Activated T-cell treated with anti-CD3 and anti-CD28 coated beads, Interleukin-2, amount 50 U/mL, for 72 hours (primary cell): ENCODE measurements around the gene PELO. TPM values are rescaled to one million over a fixed set of nuclear protein-coding genes. Genes with fewer than 3 reads are reported as not detected.
A peak's percentile ranks its signal among the peaks of the same experiment; 100 is the strongest.

Source experiments
- ATAC-seq, 2 donors: fragments of 150-1000 bp; cut with Tn5 transposase; replicated peaks in 1 of 2; 2 replicates each; pipeline ENCODE4 v1.10.0; 2021; ENCODE audit warnings: moderate library complexity in 2 of 2, mild to moderate bottlenecking in 1 of 2
- DNase-seq, 2 donors: peaks; one replicate each; pipeline ENCODE4 v3.0.0; 2021 to 2022; ENCODE audit warnings: mixed read lengths in 1 of 2
- H3K27ac Mint-ChIP-seq: one replicate; pipeline ENCODE4 v1.8.0; 2022; ENCODE audit warnings: mild to moderate bottlenecking, moderate library complexity, mixed read lengths
- H3K27me3 Mint-ChIP-seq: one replicate; pipeline ENCODE4 v1.8.0; 2022; ENCODE audit warnings: low read depth, mixed read lengths
- H3K36me3 Mint-ChIP-seq, 2 donors: one replicate each; pipeline ENCODE4 v1.8.0; 2022; ENCODE audit warnings: mixed read lengths in 2 of 2, mild to moderate bottlenecking in 1 of 2; ENCODE audit not compliant: insufficient read depth in 2 of 2
- H3K4me1 Mint-ChIP-seq: one replicate; pipeline ENCODE4 v1.8.0; 2022; ENCODE audit warnings: low read depth, mixed read lengths
- H3K4me3 Mint-ChIP-seq, 2 donors: one replicate each; pipeline ENCODE4 v1.8.0; 2022; ENCODE audit warnings: mild to moderate bottlenecking in 2 of 2, mixed read lengths in 2 of 2, moderate library complexity in 2 of 2
- H3K9me3 Mint-ChIP-seq, 2 donors: one replicate each; pipeline ENCODE4 v1.8.0; 2022; ENCODE audit warnings: mixed read lengths in 2 of 2
- total RNA-seq, 2 donors: library from RNA; stranded (reverse); gene quantifications; one replicate each; pipeline ENCODE4 v1.2.3, GENCODE V29; 2022

PELO gene
- total RNA-seq, 2 donors from 2014 or later = 16.6 to 17.5 TPM

- H3K4me3 Mint-ChIP-seq = no peak overlapping the region
- peaks cover 10% of the 10 kb centered on the region for H3K4me1 Mint-ChIP-seq
- H3K36me3 Mint-ChIP-seq = peaks cover 2 to 3% of the 10 kb centered on the region in 2 donors
- no peak overlapping the region for H3K27ac Mint-ChIP-seq
- ATAC-seq (no peak), DNase-seq (no peak)
- peaks cover 3 to 4% of the 10 kb centered on the region in 2 donors for H3K9me3 Mint-ChIP-seq
- H3K27me3 Mint-ChIP-seq = no peaks in the 10 kb centered on the region
Observed at GRCh38 chr5:52829664-52830063, 41.9 kb downstream of the PELO start.

DNA sequence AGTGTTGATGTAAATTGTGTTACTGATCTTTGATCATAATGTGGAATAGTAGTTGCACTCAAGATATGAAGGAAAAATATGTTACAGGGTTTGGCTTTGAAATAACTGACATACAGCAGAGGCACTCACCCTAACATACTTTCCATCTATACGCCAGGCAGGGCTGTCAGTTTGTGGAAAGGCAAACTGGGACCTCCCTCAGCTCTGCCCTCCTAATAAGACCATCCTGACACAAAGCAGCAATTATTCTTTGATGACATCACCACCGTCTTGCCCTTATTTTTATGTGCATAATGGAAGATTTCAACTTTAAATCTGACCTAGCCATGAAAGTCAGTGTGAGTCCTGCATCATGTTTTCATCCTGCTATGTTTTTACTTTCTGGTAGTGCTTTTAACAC is 42.9 kb downstream of the PELO start:
- Mint-ChIP-seq H3K27ac (no peak overlapping the region), H3K27me3 (no peaks in the 10 kb centered on the region), H3K36me3 (peaks cover 2 to 3% of the 10 kb centered on the region in 2 donors), H3K4me3 (no peak overlapping the region), H3K4me1 (peaks cover 5% of the 10 kb centered on the region), H3K9me3 (peaks cover 3 to 4% of the 10 kb centered on the region in 2 donors)
- DNase-seq = no peak
- ATAC-seq = no peak

GRCh38 chr5:52831786-52832511 is 44.2 kb downstream of the PELO start:
- H3K36me3 Mint-ChIP-seq = peaks cover 2 to 3% of the 10 kb centered on the region in 2 donors
- H3K4me1 Mint-ChIP-seq = no peaks in the 10 kb centered on the region
- DNase-seq = no peak
- no peak overlapping the region for H3K27ac Mint-ChIP-seq
- peaks cover 3 to 4% of the 10 kb centered on the region in 2 donors for H3K9me3 Mint-ChIP-seq
- ATAC-seq = peak in 1 of 2 donors; percentile 80
- H3K27me3 Mint-ChIP-seq = no peaks in the 10 kb centered on the region
- no peak overlapping the region for H3K4me3 Mint-ChIP-seq

- Mint-ChIP-seq H3K36me3 (no peaks in the 10 kb centered on the region), H3K27me3 (no peaks in the 10 kb centered on the region), H3K4me3 (no peak overlapping the region), H3K9me3 (no peaks in the 10 kb centered on the region), H3K27ac (no peak overlapping the region), H3K4me1 (no peaks in the 10 kb centered on the region)
- ATAC-seq (no peak), DNase-seq (no peak)
Observed at GRCh38 chr5:52834320-52834719, 46.6 kb downstream of the PELO start.

- no peak for ATAC-seq
- DNase-seq = no peak
- Mint-ChIP-seq H3K36me3 (no peaks in the 10 kb centered on the region), H3K4me1 (peaks cover 5% of the 10 kb centered on the region), H3K9me3 (no peaks in the 10 kb centered on the region), H3K27me3 (no peaks in the 10 kb centered on the region), H3K4me3 (no peak overlapping the region), H3K27ac (no peak overlapping the region)
Observed at GRCh38 chr5:52837068-52837467, 49.4 kb downstream of the PELO start.

Other genes with a start within 250 kb of the PELO start
- gene ITGA1, start within 50 bp of the PELO start, total RNA-seq = 1 to 10 TPM; 4.7 to 5.6 TPM
- gene ITGA2, start 201.4 kb downstream of the PELO start, total RNA-seq = 1 to 10 TPM in 1 of 2 donors, under 1 TPM in 1; 0.79 to 1.7 TPM